Thoracic aorta (tissue), 2 donors: Measurements from ENCODE around the gene DUSP9. TPM values are rescaled to one million over a fixed set of nuclear protein-coding genes. Genes with fewer than 3 reads are reported as not detected.

Source experiments
- ATAC-seq: fragments of 150-250 bp; one replicate; pipeline ENCODE4 v1.8.0; 2017; ENCODE audit warnings: low read depth; ENCODE audit not compliant: insufficient number of reproducible peaks, low FRiP score
- DNase-seq: peaks from one replicate; pipeline ENCODE4 v3.0.0-alpha.2; 2020; ENCODE audit warnings: low spot score
- H3K27ac ChIP-seq, 2 donors: fragments of 200-600 bp; sonication (generic); 1 replicate in 1 of 2; 2 replicates in 1 of 2; pipeline ENCODE4 v1.5.1; 2016; ENCODE audit warnings: mild to moderate bottlenecking in 2 of 2, moderate library complexity in 2 of 2
- H3K27me3 ChIP-seq: fragments of 200-600 bp; sonication (generic); replicated peaks from 2 replicates; pipeline ENCODE4 v1.6.0; 2016; ENCODE audit warnings: mild to moderate bottlenecking; ENCODE audit not compliant: insufficient read depth
- H3K36me3 ChIP-seq: fragments of 200-600 bp; sonication (generic); one replicate; pipeline ENCODE4 v1.5.1; 2016
- H3K4me1 ChIP-seq, 2 donors: fragments of 200-600 bp; sonication (generic); 1 replicate in 1 of 2; 2 replicates in 1 of 2; pipeline versions ENCODE4 v1.5.1 to v1.6.0; 2016; ENCODE audit warnings: low read depth in 2 of 2, mild to moderate bottlenecking in 1 of 2; ENCODE audit not compliant: control insufficient read depth in 1 of 2
- H3K4me3 ChIP-seq: fragments of 200-600 bp; sonication (generic); 2 replicates; pipeline ENCODE4 v1.5.1; 2016; ENCODE audit warnings: mild to moderate bottlenecking
- H3K9me3 ChIP-seq: fragments of 200-600 bp; sonication (generic); 2 replicates; pipeline ENCODE4 v1.5.1; 2016
- total RNA-seq, 2 donors: library from RNA; depleted of rRNA; stranded (reverse); fragments of >200 nt; gene quantifications; one replicate each; pipeline versions ENCODE4 v1.1.0 to v1.2.3, GENCODE V29; 2016
- TF ChIP-seq, protein P1 (sequence below): fragments of 200-600 bp; sonication (generic); IDR thresholded peaks from one replicate; pipeline ENCODE4 v1.5.1; 2019; ENCODE audit warnings: antibody characterized with exemption

The DUSP9 gene
- total RNA-seq, 2 donors from 2014 or later: not detected

DNA sequence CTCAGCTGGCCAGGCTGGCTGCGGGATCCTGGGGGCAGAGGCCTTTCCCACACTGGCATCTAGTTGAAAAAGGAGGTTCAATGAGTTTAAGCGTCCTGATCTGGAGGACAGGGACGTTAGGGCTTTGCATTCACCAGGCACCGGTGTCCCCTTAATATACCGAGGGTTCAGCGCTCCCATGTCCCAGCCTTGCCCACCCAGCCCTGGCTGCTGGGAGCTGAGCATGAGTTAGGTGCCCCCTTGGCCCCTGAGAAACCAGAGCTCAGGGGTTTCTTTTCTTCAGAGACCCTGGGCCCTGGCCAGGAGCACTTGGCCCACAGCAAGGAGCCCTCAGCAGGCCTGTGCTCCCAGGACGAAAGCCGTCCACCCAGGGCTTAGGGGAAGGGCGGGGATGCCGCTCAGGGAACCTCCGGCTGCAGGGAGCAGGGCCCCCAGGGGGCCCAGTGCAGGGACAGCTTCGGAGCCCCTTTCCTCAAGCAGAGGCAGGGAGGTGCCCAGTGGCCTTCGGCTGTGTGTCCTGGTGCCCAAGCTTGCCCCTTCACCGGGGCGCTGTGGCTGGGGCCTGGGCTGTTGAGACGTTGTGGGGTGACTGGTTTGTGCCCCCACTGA lies 20.9 kb upstream of the DUSP9 start:
- DNase-seq (no peak), ATAC-seq (no peak)
- TF ChIP-seq, protein P1, sequence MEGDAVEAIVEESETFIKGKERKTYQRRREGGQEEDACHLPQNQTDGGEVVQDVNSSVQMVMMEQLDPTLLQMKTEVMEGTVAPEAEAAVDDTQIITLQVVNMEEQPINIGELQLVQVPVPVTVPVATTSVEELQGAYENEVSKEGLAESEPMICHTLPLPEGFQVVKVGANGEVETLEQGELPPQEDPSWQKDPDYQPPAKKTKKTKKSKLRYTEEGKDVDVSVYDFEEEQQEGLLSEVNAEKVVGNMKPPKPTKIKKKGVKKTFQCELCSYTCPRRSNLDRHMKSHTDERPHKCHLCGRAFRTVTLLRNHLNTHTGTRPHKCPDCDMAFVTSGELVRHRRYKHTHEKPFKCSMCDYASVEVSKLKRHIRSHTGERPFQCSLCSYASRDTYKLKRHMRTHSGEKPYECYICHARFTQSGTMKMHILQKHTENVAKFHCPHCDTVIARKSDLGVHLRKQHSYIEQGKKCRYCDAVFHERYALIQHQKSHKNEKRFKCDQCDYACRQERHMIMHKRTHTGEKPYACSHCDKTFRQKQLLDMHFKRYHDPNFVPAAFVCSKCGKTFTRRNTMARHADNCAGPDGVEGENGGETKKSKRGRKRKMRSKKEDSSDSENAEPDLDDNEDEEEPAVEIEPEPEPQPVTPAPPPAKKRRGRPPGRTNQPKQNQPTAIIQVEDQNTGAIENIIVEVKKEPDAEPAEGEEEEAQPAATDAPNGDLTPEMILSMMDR: no peak
- H3K9me3 ChIP-seq: no peaks in the 10 kb centered on the region
- no peaks in the 10 kb centered on the region for H3K36me3 ChIP-seq
- no peak overlapping the region for H3K27ac ChIP-seq
- no peak overlapping the region for H3K4me3 ChIP-seq
- H3K4me1 ChIP-seq: no peaks in the 10 kb centered on the region
- H3K27me3 ChIP-seq: no peaks in the 10 kb centered on the region

GRCh38 chrX:153626863-153627674 lies 19.9 kb upstream of the DUSP9 start:
- ATAC-seq (no peak), DNase-seq (no peak)
- H3K36me3 ChIP-seq: no peaks in the 10 kb centered on the region
- no peak overlapping the region for H3K27ac ChIP-seq
- H3K4me3 ChIP-seq: no peak overlapping the region
- no peaks in the 10 kb centered on the region for H3K4me1 ChIP-seq
- no peaks in the 10 kb centered on the region for H3K9me3 ChIP-seq
- TF ChIP-seq, protein P1: no peak
- no peaks in the 10 kb centered on the region for H3K27me3 ChIP-seq

GRCh38 chrX:153627675-153628111 lies 19.3 kb upstream of the DUSP9 start:
- Histone ChIP-seq H3K27ac (no peak overlapping the region), H3K4me1 (no peaks in the 10 kb centered on the region), H3K4me3 (no peak overlapping the region), H3K9me3 (no peaks in the 10 kb centered on the region), H3K27me3 (no peaks in the 10 kb centered on the region), H3K36me3 (no peaks in the 10 kb centered on the region)
- TF ChIP-seq, protein P1: no peak
- DNase-seq: no peak
- ATAC-seq: no peak

GRCh38 chrX:153628129-153628528 lies 18.9 kb upstream of the DUSP9 start:
- ATAC-seq (no peak), DNase-seq (no peak)
- TF ChIP-seq, protein P1: no peak
- no peaks in the 10 kb centered on the region for H3K27me3 ChIP-seq
- no peaks in the 10 kb centered on the region for H3K9me3 ChIP-seq
- no peak overlapping the region for H3K27ac ChIP-seq
- H3K4me1 ChIP-seq: no peaks in the 10 kb centered on the region
- no peak overlapping the region for H3K4me3 ChIP-seq
- no peaks in the 10 kb centered on the region for H3K36me3 ChIP-seq

- no peaks in the 10 kb centered on the region for H3K9me3 ChIP-seq
- no peaks in the 10 kb centered on the region for H3K4me1 ChIP-seq
- DNase-seq: no peak
- TF ChIP-seq, protein P1: no peak
- no peak for ATAC-seq
- H3K4me3 ChIP-seq: no peak overlapping the region
- no peaks in the 10 kb centered on the region for H3K27me3 ChIP-seq
- H3K27ac ChIP-seq: no peak overlapping the region
- H3K36me3 ChIP-seq: no peaks in the 10 kb centered on the region
These were observed 18.3 kb upstream of the DUSP9 start for GRCh38 chrX:153628665-153629064.
